Progenitor cell of endocrine pancreas (in vitro differentiated cells): ENCODE data around the gene SIM1. TPM values are rescaled to one million over a fixed set of nuclear protein-coding genes. Genes with fewer than 3 reads are reported as not detected.

ENCODE experiments used
- DNase-seq: peaks from one replicate; pipeline ENCODE4 v3.0.0; 2021; ENCODE audit warnings: low spot score; ENCODE audit not compliant: unreplicated experiment
- H3K27ac Mint-ChIP-seq: 2 replicates; pipeline ENCODE4 v1.8.0; 2021; ENCODE audit warnings: mild to moderate bottlenecking, moderate library complexity, mixed read lengths
- H3K27me3 Mint-ChIP-seq: 2 replicates; pipeline ENCODE4 v1.8.0; 2021; ENCODE audit warnings: mixed read lengths
- H3K36me3 Mint-ChIP-seq: 2 replicates; pipeline ENCODE4 v1.8.0; 2022; ENCODE audit warnings: mixed read lengths; ENCODE audit not compliant: insufficient read depth
- H3K4me1 Mint-ChIP-seq: 2 replicates; pipeline ENCODE4 v1.8.0; 2021; ENCODE audit warnings: low read depth, mixed read lengths
- H3K4me3 Mint-ChIP-seq: 2 replicates; pipeline ENCODE4 v1.8.0; 2021; ENCODE audit warnings: low read depth, mild to moderate bottlenecking, moderate library complexity, mixed read lengths
- H3K9me3 Mint-ChIP-seq: 2 replicates; pipeline ENCODE4 v1.8.0; 2021; ENCODE audit warnings: low read depth, mixed read lengths
- CTCF ChIP-seq: fragments of 200-600 bp; sonication (generic); IDR thresholded peaks from one replicate; pipeline ENCODE4 v1.5.0; 2021; ENCODE audit warnings: antibody characterized with exemption, mild to moderate bottlenecking; ENCODE audit not compliant: unreplicated experiment
- total RNA-seq: library from RNA; stranded (reverse); gene quantifications from 2 replicates; pipeline ENCODE4 v1.2.1, GENCODE V29; 2021

SIM1 gene
- total RNA-seq, 1 donor from 2014 or later: 6.9 TPM

- Mint-ChIP-seq H3K4me1 (peaks cover 13% of the 10 kb centered on the region), H3K27ac (no peak overlapping the region), H3K4me3 (no peak overlapping the region), H3K9me3 (no peaks in the 10 kb centered on the region), H3K36me3 (peaks cover 4% of the 10 kb centered on the region), H3K27me3 (peaks cover 18% of the 10 kb centered on the region)
- no peak for DNase-seq
- TF ChIP-seq CTCF: no peak
Measured at GRCh38 chr6:100445512-100445911, 19.2 kb downstream of the SIM1 start.

GRCh38 chr6:100440935-100441334 lies 23.8 kb downstream of the SIM1 start:
- Mint-ChIP-seq H3K4me1 (peaks cover 8% of the 10 kb centered on the region), H3K4me3 (no peak overlapping the region), H3K36me3 (no peaks in the 10 kb centered on the region), H3K27me3 (peaks cover 19% of the 10 kb centered on the region), H3K27ac (no peak overlapping the region), H3K9me3 (no peaks in the 10 kb centered on the region)
- no peak for DNase-seq
- TF ChIP-seq CTCF: no peak

GRCh38 chr6:100435299-100435698 lies 29.4 kb downstream of the SIM1 start:
- H3K9me3 Mint-ChIP-seq: no peaks in the 10 kb centered on the region
- TF ChIP-seq CTCF: no peak
- no peak overlapping the region for H3K27ac Mint-ChIP-seq
- peaks cover 6% of the 10 kb centered on the region for H3K27me3 Mint-ChIP-seq
- no peaks in the 10 kb centered on the region for H3K36me3 Mint-ChIP-seq
- no peak for DNase-seq
- peaks cover 34% of the 10 kb centered on the region for H3K4me1 Mint-ChIP-seq
- no peak overlapping the region for H3K4me3 Mint-ChIP-seq

GRCh38 chr6:100433726-100434435 lies 30.8 kb downstream of the SIM1 start:
- peaks cover 34% of the 10 kb centered on the region for H3K4me1 Mint-ChIP-seq
- H3K27ac Mint-ChIP-seq: no peak overlapping the region
- TF ChIP-seq CTCF: no peak
- no peak overlapping the region for H3K4me3 Mint-ChIP-seq
- no peaks in the 10 kb centered on the region for H3K36me3 Mint-ChIP-seq
- DNase-seq: no peak
- peaks cover 6% of the 10 kb centered on the region for H3K27me3 Mint-ChIP-seq
- H3K9me3 Mint-ChIP-seq: no peaks in the 10 kb centered on the region

GRCh38 chr6:100432136-100432535 lies 32.6 kb downstream of the SIM1 start:
- no peak for DNase-seq
- Mint-ChIP-seq H3K36me3 (no peaks in the 10 kb centered on the region), H3K9me3 (no peaks in the 10 kb centered on the region), H3K27me3 (peaks cover 6% of the 10 kb centered on the region), H3K4me1 (peaks cover 34% of the 10 kb centered on the region), H3K4me3 (no peak overlapping the region), H3K27ac (no peak overlapping the region)
- TF ChIP-seq CTCF: no peak
